GM21526 (cell line): ENCODE results near the gene CALML6.

Experiments
- ATAC-seq: cut with Tn5 transposase; IDR thresholded peaks from one replicate; pipeline ENCODE4 v1.9.1; 2021; ENCODE audit warnings: moderate library complexity; ENCODE audit not compliant: unreplicated experiment, low FRiP score

Gene CALML6

DNA sequence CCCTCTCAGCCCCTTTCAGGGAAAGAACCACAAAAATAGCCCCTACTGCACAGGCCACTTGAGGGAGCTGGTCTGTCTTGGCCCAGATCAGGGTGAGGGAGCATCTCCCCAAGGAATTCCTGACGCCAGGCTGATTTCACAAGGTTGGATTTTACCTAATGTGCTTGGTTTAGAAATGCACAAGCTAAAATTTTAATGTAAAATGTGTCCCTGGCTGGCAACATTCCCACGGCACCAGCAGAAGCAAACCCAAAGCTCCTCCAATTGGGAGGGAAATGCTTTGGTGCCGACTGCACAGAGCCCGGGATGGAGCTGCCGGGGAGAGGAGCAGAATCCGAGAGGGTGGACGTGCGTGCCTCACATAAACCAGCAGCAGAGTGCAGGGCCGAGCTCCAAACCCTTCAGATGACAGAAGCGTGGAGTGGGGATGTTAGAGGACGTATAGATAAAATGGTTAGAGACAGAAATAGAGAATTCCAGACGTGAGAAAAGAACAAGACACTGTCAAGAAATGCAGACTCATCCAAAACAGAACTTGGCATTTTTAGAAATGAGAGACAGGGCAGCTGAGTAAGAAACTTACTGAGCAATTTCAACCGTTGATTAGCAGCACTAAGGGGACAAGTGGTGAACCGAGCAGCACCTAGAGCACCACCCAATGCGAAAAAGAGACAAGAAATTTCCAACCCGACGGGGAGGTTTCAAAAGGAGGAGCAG is 45.6 kb downstream of the CALML6 start:
- ATAC-seq, result no peak

- ATAC-seq, result no peak
Observed at GRCh38 chr1:1962752-1963151, 47.7 kb downstream of the CALML6 start.

- ATAC-seq, result no peak
Observed at GRCh38 chr1:1963570-1963969, 48.5 kb downstream of the CALML6 start.

GRCh38 chr1:1964811-1965210 is 49.8 kb downstream of the CALML6 start:
- ATAC-seq, result no peak

DNA sequence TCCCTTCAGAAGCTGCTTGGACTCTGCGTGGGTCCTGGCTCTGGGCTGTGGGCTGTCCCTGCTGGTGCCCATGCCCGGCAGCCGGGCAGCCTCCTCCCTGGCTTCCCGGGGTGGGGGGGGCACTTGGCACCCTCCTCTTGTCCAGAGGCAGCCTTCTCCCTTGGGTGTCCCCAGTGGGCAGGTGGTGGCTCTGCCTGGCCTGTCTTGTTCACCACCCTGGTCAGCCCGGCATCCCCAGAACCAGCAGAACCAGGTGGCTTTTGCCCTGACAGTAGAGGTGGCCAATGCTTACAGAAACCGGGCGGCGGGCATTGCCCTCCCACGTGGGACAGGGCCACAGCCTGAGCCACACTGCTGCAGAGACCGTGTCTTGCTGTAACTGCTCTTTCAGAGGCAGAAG is 50.5 kb downstream of the CALML6 start:
- ATAC-seq, result no peak

GRCh38 chr1:1966071-1966740 is 51.1 kb downstream of the CALML6 start:
- no peak for ATAC-seq
